HL-60/S4 treated with phorbol 12-myristate 13-acetate at 8.2 ng/mL for 4 days and 3 days (cell line): ENCODE measurements around the gene SMARCAL1.

Source experiments
- in situ Hi-C: fragments of 300-500 bp; cut with MboI; formaldehyde crosslinking; loops from 2 replicates; pipeline ENCODE4 v1.15.0; 2022; ENCODE audit warnings: low sequenced_read_pairs

Gene SMARCAL1

DNA sequence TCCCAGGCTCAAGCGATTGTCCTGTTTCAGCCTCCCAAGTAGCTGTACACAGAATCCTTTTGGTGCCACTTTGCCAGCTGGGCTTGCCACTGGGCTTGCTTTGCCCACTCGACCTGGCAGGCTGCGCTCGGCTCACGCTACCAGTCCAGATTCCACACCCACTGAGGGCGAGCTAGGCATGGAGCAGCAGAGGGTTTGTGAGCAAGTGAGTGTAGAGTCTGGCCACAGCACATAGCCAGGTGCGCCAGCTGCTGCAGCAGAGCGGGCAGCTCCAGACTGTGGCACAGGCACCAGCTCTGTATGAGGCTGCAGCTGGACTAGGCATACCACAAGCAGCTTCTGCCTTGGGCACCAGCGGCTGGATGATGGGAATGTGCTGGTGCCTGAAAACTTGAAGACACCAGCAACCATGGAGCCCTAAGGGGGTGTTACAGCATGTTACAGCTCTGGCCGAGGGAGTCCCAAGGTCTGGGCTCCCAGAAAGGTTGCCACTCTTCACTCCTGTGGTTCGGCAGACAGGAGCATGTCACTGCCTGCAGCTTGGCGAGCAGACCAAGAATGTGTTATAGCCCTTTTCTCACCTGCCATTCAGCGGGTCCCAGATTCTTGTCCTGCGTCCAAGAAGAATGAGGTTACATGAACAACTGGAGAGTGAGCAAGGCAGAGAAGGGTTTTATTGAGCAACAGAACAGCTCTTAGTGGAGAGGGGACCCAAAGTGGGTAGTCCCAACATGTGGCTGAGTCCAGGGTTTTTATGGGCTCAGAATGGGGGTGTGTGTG, 12.9 kb downstream of the SMARCAL1 start:
- in situ Hi-C loops, result no loop called here

DNA sequence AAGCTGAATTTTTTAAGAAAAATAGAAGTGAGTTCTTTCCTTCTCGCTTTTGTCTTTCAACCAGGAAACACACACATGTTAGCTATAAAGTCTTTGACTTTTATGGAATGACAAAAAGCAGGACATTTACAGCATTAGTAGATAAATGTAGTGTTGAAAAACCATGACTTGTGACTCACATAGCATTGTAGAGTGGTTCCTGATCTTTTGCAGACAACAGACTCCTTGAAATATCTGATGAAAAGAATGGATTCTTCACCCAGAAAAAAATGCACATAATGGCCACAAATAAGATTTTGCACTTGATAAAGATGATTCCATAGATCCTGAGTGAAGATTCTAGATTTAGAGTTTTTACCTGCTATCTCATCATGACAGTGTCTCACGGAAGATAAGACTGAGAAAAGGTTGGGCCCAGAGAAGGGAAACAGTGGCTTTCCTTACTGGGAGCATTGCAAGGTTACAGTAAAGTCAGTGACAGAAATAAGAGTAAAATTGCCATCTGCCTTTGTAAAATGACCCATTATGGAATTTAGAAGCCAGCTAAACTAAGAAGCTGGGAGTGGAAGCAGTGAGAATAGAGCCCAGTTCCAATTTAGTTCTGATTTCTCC, 14.0 kb downstream of the SMARCAL1 start:
- in situ Hi-C loops, result no loop called here

DNA sequence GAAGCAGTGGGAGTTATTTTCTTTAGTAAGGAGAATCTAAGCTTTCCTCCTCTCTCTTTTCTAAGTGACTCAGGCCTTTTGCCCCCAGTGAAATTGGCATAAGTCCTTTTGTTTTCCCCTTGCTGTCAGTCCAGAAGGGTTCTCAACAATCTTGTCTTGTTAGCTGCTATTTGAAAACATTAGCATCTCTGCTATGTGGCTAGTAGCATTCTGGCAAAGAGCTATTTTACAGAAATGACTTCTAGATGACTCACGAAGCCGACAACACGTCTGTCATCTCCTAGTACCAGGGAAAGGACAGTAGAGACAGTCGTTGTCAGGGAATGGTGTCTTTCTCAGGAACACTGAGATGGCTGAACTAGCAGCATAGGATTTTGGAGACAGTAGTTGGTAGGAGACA, 14.7 kb downstream of the SMARCAL1 start:
- in situ Hi-C loops, result no loop called here

DNA sequence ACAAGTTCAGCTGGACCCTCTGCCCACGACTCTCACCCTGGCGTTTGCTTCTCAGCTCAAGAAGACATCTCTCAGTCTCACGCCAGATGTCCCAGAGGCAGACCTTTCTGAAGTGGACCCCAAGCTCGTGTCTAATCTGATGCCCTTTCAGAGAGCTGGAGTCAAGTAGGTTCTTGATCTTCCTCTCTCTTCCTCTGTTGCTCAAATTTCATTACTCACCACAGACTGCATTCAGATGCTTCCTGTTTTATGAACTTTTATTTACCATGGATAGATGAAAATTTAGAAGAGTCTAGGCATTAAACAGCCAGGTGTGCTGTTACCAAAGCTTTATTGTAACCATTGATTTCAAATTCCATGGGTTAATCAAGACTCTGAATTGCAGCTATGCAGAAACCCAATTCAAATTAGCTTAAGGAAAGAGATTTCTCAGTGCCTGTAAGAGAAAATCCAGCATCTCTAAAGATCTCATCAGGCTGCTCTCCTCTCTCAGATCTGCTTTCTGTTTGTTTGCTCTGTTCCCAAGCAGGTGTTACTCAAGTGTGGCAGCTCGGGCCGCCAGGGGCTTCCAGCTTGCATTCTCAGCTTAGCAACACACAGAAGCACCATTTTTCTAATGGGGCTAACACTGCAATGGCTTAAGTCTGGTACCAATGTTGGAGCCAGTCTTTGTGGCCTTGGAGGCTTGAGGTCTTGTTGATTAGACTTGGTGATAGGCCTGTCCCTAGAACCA, 16.5 kb downstream of the SMARCAL1 start:
- in situ Hi-C loops, result no loop called here

DNA sequence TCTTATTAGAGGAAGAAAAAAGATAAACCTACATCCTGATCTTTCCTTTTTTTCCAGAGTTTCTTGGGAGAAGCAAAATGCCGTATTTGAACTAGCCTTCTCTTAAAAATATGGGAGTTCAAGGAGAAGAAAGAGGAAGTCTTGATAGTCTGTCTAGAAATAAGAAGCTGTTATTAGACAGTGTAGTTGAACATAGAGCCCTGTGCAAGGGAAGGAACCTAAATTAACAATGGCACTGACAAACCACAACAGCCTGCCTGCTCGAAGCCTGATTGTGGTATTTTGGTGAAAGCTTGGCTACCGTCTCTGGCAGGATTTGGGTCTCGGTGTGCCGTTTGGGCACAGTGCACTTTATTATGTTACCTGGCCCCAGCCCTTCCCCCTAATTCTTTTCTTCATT, 17.1 kb downstream of the SMARCAL1 start:
- in situ Hi-C loops, result no loop called here

DNA sequence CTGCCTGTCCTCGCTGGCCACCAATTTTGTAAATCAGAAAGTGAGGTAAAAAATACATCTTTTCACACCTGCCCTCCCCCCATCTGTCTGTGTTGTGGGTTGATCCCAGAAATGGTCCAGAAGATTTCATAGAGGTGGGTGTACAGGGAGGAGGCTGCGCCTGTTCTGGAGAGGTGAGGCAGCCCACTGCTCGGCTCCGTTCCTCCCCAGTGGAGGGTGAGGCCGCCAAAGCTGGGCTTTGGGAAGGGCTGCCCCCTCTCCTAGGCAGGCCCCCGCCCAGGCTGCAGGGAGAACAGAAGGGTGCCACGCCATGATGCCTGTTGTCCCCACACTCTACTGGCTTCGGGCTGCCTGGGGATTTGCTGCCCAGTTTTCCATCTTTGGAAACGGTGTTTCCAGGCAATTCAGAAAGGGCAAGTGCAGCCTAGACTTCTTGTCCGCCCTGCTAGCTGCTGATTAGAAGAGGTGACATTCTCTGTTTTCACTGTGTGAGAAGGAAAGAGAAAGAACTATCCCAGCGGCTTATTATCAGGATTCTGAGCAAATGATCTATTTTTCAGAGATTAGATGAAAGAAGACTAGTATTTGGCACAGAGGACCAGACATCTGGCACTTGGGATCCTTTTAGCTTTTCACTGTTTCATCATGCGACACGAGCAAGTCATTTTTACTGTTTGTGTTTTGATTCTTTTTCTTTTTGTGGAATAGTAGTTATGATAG, 18.7 kb downstream of the SMARCAL1 start:
- in situ Hi-C loops, result no loop called here

DNA sequence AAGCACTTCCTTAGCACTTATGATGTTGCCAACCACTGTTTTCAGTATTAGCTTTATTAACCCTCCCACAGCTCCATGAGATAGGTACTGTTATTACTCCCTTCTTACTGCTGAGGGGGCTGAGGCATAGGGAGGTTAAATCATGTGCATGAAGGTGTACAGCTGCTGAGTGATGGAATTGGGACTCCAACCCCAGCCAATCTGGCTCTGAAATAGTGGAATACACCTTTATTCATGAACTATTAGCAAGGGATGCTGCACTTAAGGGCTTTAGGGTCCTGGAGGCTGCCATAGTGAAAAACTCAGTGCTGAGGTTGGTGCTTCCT, 19.2 kb downstream of the SMARCAL1 start:
- in situ Hi-C loops, result no loop called here

DNA sequence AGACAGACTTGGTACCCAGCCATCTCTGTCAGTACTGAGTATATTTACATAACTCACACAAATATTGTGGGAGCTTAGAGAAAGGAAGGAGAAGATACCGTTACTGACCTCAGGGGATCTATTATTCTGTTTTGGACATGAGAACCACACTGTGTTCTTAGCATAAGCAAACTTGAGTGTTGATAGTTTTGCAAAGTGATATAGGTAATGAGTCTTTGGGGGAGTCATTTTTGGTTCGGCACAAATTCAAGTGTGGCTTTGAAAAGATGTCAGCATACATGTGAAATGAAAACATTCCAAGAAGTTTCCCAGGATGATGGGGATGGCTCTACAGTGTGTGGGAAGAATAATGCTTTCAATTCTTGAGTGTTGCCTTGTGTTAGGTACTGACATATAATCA, 24.1 kb downstream of the SMARCAL1 start:
- in situ Hi-C loops, result no loop called here

DNA sequence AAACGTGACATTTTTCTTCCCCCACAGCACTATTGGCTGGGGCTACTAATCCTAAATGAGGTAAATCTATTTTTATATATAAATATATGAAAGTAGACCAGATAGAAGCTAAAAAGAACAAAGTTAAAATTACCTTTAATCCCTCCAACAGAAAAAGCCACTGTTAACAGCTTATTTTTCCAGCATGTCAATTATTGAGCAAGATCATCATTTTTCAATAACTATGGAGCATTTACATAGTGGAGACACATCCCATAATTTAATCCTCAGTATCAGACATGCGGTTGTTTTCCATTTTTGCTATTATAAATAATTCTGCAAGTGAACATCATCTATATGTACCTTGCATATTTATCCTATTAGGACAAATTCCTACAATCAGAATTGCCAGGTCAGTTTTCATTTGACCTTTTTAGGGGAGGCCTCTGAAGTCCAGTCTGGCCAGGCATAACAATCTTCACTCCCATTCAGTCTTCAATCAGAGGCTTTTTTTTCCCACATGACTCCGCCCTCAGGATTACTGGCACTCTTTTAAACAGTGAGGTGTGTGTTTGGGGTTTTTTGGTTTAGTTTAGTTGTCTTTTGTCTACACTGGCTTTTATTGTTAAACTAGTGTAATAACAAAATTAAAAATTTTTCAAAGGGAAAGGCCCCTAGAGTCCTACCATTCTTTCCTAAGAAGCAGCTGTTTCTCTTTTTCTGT, 29.2 kb downstream of the SMARCAL1 start:
- in situ Hi-C loops, result no loop called here

DNA sequence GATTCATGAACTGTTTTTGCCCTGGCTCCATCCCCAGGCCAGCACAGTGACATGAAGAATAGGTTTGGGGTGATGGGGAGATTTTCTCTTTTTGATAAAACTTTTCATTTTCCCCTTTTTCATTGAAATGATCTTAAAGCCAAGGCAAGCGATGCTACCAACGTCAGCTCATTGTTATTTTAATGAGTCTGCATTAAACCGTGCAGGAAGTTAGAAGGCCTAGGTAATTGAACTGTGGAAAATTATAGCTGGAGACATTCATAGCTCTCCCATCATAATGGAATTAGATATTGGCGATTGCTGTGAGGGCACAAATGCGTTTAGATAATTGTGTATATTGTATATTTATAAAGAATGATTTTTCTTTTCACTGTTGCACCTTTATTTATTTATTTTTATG, 33.2 kb downstream of the SMARCAL1 start:
- in situ Hi-C loops, result no loop called here

DNA sequence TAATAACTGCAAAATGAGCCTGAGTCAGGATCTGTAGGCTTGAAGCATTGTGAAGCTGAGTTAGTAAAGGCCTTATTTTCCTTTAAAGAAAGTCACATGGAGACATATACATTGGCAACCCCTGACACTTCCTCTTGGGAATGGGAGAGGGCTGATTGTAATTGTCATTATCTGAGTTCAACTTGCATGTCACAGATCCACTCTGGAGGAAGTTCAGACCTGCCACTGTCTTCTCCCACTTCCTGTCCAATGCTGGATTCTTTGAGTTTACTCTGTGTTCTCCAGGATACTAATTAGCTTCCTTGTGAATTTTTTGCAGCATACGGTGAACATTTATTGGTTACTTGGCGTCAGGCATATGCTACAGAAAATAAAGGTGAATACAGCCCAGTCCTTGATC, 34.1 kb downstream of the SMARCAL1 start:
- in situ Hi-C loops, result no loop called here

DNA sequence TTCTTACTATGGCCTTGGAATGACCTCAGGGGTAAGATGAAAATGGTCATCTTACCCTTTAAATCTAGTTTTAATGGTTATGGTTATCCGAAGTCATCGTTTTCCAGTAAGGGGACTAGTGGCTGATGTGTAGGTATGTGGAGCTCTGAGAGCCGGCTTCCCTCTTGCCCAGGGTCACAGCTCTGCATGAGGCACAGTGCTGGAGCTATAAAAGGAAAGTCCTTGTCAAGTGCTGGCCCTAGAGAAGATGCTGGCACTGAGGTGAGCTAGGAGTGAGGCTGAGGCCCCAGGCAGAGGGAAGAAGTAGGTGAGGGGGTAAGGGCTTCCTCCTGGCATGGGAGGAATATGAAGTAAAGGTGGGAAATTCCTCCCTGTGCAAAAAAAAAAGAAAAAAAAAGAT, 35.0 kb downstream of the SMARCAL1 start:
- in situ Hi-C loops, result no loop called here

DNA sequence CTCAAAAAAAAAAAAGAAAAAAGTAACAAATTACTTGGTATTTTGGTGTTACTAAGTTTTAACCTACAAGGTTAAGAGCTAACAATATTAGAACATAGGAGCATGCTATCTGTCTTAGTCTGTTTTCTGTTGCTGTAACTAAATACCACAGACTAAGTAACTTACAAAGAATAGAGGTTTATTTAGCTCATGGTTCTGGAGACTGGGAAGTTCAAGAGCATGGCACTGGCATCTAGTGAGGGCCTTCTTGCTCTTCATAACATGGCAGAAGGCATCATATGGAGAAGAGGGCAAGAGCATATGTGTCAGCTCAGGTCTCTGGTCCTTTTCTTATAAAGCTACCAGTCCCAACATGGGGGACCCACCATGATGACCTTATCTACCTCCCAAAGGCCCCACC, 36.5 kb downstream of the SMARCAL1 start:
- in situ Hi-C loops, result no loop called here

DNA sequence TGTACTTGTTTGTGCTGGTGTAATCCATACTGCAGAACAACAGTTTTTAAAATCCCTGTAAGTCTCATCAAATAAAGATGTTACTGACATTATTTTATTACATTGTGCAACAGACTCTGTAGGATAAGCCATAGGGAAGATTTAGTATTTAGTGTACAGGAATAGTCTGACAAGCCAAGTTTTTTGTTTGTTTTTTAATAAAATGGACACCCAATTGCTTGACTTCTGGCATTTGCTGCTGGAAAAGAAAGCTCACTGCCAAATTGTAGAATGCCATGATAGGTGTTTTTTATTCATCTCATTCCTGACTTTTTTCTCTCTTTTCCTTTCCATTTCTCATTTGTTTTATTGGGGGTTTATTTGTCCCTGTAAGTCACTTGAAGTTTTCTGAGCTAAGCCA, 38.1 kb downstream of the SMARCAL1 start:
- in situ Hi-C loops, result no loop called here

DNA sequence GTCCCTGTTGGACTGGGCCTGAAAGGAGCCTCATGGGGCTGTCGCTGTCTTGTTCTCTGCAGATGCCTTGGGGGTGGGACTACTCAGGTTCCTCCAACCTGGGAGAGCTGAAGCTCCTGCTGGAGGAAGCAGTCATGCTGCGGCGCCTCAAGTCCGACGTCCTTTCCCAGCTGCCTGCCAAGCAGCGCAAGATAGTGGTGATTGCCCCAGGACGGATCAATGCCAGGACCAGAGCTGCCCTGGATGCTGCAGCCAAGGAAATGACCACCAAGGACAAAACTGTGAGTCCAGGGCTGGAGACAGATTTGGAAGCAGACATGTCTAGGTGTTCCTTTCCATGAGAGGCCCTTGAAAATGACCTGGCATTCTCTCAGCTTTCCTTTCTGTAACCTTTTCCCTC, 38.5 kb downstream of the SMARCAL1 start:
- in situ Hi-C loops, result no loop called here

DNA sequence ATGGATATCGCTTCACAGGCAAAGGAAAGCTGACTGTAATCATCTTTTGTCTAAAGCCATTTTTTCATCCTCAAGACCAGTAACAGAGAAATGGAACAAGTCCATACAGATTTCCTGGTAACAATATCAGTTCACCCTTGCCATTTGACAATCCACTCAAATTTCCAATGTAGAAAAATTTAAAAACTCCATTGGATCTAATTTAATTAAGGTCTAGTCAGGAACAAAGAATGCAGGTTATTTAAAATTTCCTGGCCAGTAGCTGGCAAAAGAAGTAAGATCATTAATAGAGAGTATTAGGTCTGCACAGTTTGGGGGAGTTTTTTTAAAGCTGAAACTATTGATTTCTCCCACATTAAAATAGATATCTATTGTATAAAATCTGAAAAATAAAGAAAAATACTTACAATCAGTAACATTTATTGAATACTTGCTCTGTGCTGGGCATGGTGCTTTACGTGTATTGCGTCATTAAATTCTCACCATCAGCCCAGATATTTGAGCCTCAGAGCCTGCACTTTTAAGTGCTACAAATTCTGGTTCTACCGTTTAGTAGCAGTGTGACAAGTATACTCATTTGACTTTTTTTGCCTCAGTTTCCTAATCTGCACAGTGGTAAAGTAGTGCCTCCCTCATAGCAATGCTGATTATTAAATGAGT, 41.8 kb downstream of the SMARCAL1 start:
- in situ Hi-C loops, result no loop called here

DNA sequence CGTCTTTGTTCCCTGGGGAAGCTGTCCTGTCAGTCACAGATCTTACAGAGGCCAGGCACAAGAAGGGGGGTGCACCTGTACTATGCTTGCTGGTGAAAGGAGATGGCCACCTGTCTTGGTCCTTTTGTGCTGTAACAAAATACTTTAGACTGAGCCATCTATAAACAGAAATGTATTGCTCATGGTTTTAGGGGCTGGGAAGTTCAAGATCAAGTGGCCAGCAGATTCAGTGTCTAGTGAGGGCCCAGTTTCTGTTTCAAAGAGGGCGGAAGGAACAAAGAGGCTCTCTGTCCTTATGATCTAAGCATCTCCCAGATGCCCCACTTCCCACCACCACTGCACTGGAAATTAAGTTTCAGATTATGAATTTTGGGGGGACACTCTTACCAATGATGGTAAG, 50.9 kb downstream of the SMARCAL1 start:
- in situ Hi-C loops, result no loop called here

DNA sequence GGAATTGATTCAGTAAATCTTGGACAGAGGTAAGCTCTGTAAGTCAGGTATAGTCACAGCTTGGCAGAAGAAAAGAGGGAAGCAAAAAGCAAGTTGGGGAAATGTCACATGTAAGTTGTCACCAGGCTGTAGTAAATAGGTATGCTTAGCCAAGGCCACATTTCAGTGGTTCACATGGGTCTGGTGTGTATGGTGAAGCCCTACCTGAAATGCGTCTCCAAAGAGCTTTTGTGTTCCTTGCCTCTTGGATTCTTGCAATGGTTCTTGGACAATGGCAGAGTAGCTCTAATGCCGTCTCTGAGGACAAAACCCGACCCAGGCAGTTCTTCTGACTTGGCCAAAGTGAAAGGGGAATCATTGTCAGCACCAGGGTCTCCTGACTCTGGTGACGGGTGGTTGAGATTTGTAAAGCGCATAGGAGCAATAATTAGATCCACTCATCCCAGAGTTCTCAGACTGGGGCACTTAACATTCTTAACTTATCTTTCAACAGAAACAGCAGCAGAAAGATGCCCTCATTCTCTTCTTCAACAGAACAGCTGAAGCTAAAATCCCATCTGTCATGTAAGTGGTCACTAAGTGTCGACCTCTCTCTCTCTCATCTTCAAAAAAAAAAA, 51.9 kb downstream of the SMARCAL1 start:
- in situ Hi-C loops, result no loop called here

DNA sequence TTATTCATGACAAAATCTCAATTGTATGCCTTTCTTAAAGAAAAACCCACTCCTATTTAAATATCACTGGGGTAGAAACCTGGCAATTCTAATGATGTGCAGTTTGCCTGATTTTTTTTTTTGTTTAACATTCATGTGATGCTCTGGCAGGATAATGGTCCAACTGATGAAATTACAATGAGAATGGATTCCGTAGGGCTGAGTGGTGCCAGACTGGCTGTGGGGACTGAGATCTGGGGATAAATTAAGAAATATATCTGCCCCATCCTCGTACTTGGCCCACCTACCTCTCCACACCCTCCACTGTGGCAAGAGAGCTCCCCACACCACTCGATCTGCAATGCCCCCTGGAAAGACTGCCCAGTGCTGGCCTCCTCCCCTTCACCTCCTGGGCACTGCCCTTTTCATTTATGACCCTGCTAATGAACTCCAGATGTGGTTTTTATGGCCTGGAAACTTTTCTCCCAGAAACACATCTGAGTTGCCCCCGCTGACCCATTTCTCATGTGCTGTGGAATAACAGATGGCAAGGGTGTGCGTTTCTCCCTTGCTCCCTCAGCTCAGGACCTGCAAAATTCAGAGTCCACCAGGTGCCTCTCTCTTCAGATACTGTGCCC, 53.4 kb downstream of the SMARCAL1 start:
- in situ Hi-C loops, result no loop called here

DNA sequence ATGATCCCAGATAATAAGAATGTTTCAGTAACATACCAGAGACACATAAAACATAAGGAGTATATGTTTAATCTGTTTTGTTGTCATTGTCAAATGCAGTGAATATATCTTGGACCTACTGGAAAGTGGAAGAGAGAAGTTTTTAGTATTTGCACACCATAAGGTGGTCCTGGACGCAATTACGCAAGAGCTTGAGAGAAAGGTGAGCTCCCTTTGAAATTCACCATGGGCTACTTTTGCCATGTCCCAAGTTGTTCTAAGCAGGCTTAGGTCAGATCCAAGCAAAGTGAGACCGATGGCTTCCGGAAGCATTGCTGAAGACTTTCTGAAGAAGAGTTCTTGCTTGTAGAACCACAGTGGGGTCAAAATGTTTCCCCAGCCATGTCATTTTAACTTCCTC, 55.6 kb downstream of the SMARCAL1 start:
- in situ Hi-C loops, result no loop called here
